ENCODE measurements around the gene PIGC. TPM values are rescaled to one million over a fixed set of nuclear protein-coding genes. Genes with fewer than 3 reads are reported as not detected.

PIGC gene
- total RNA-seq, 1 experiment from 2014 or later: 26.1 TPM

- TF ChIP-seq CTCF (IDR thresholded peaks at IDR 0.05; ENCODE audit: insufficient read depth in 1 of 2, low read depth in 1 of 2, low read length in 1 of 2, severe bottlenecking in 1 of 2, unreplicated experiment in 1 of 2): no peak
- no peaks in the 10 kb centered on the region for H3K36me3 ChIP-seq (ENCODE audit: control insufficient read depth, insufficient read depth, low read length)
- H3K4me1 ChIP-seq: peaks cover 22% of the 10 kb centered on the region
- H3K9me3 ChIP-seq: no peaks in the 10 kb centered on the region
- BruUV-seq (replicated peaks): no TSS peak
- Mint-ChIP-seq H3K4me3 (ENCODE audit: unreplicated experiment) (peak overlapping the region; percentile 42), H3K9me3 (ENCODE audit: unreplicated experiment) (peaks cover 10% of the 10 kb centered on the region), H3K27ac (ENCODE audit: unreplicated experiment) (peak overlapping the region; percentile 51), H3K4me1 (ENCODE audit: low read depth, unreplicated experiment) (peaks cover 13% of the 10 kb centered on the region), H3K36me3 (ENCODE audit: insufficient read depth, unreplicated experiment) (peaks cover 5% of the 10 kb centered on the region), H3K27me3 (ENCODE audit: insufficient read depth, unreplicated experiment) (no peaks in the 10 kb centered on the region)
- POLR2A ChIA-PET: no interaction called here
- intact Hi-C loops (cut with micrococcal nuclease; ENCODE audit: unreplicated experiment): no loop called here
- H3K27me3 ChIP-seq (replicated peaks; ENCODE audit: control insufficient read depth, insufficient read depth, low read length): no peaks in the 10 kb centered on the region
- peak; percentile 72 to 73 for DNase-seq
- no peak overlapping the region for H3K4me3 ChIP-seq (ENCODE audit: low read depth, low read length)
- CTCF ChIA-PET: interaction anchor here (1.1 to 1.6 kb wide), 3 partner anchors 12 to 429 kb away, joined by 3 to 10 read pairs (median 3); partner anchors contain the start of gene PIGC
Observed at GRCh38 chr1:172431721-172432192, 12.1 kb downstream of the PIGC start.

GRCh38 chr1:172431204-172431603 is 12.7 kb downstream of the PIGC start:
- TF ChIP-seq CTCF (IDR thresholded peaks at IDR 0.05; ENCODE audit: insufficient read depth in 1 of 2, low read depth in 1 of 2, low read length in 1 of 2, severe bottlenecking in 1 of 2, unreplicated experiment in 1 of 2): no peak
- ChIA-PET POLR2A (no interaction called here), CTCF (interaction anchor here (1.5 to 1.6 kb wide), 2 partner anchors 12 to 429 kb away, joined by 3 to 10 read pairs; partner anchors contain the start of gene PIGC)
- no peaks in the 10 kb centered on the region for H3K27me3 Mint-ChIP-seq (ENCODE audit: insufficient read depth, unreplicated experiment)
- peaks cover 22% of the 10 kb centered on the region for H3K4me1 ChIP-seq
- BruUV-seq (replicated peaks): no TSS peak
- no peaks in the 10 kb centered on the region for H3K27me3 ChIP-seq (replicated peaks; ENCODE audit: control insufficient read depth, insufficient read depth, low read length)
- H3K36me3 ChIP-seq (ENCODE audit: control insufficient read depth, insufficient read depth, low read length): no peaks in the 10 kb centered on the region
- intact Hi-C loops (cut with micrococcal nuclease; ENCODE audit: unreplicated experiment): no loop called here
- no peak overlapping the region for H3K27ac Mint-ChIP-seq (ENCODE audit: unreplicated experiment)
- H3K4me3 ChIP-seq (ENCODE audit: low read depth, low read length): no peak overlapping the region
- peaks cover 10% of the 10 kb centered on the region for H3K9me3 Mint-ChIP-seq (ENCODE audit: unreplicated experiment)
- H3K36me3 Mint-ChIP-seq (ENCODE audit: insufficient read depth, unreplicated experiment): peaks cover 5% of the 10 kb centered on the region
- H3K4me1 Mint-ChIP-seq (ENCODE audit: low read depth, unreplicated experiment): peaks cover 13% of the 10 kb centered on the region
- no peak overlapping the region for H3K4me3 Mint-ChIP-seq (ENCODE audit: unreplicated experiment)
- no peaks in the 10 kb centered on the region for H3K9me3 ChIP-seq
- DNase-seq: no peak

- H3K9me3 ChIP-seq: no peaks in the 10 kb centered on the region
- POLR2A ChIA-PET: no interaction called here
- Mint-ChIP-seq H3K4me1 (ENCODE audit: low read depth, unreplicated experiment) (peaks cover 13% of the 10 kb centered on the region), H3K36me3 (ENCODE audit: insufficient read depth, unreplicated experiment) (peaks cover 5% of the 10 kb centered on the region), H3K4me3 (ENCODE audit: unreplicated experiment) (no peak overlapping the region), H3K27ac (ENCODE audit: unreplicated experiment) (no peak overlapping the region), H3K9me3 (ENCODE audit: unreplicated experiment) (peaks cover 10% of the 10 kb centered on the region), H3K27me3 (ENCODE audit: insufficient read depth, unreplicated experiment) (no peaks in the 10 kb centered on the region)
- TF ChIP-seq CTCF (IDR thresholded peaks at IDR 0.05; ENCODE audit: insufficient read depth in 1 of 2, low read depth in 1 of 2, low read length in 1 of 2, severe bottlenecking in 1 of 2, unreplicated experiment in 1 of 2): no peak
- H3K36me3 ChIP-seq (ENCODE audit: control insufficient read depth, insufficient read depth, low read length): no peaks in the 10 kb centered on the region
- no TSS peak for BruUV-seq (replicated peaks)
- H3K4me1 ChIP-seq: peaks cover 22% of the 10 kb centered on the region
- no peaks in the 10 kb centered on the region for H3K27me3 ChIP-seq (replicated peaks; ENCODE audit: control insufficient read depth, insufficient read depth, low read length)
- intact Hi-C loops (cut with micrococcal nuclease; ENCODE audit: unreplicated experiment): no loop called here
- no peak overlapping the region for H3K4me3 ChIP-seq (ENCODE audit: low read depth, low read length)
- no peak for DNase-seq
- CTCF ChIA-PET: interaction anchor here (1.0 kb wide), 1 partner anchor 19 kb away, joined by 3 read pairs; no protein-coding TSS in a partner anchor
Observed at GRCh38 chr1:172430128-172430454, 13.8 kb downstream of the PIGC start.
